T-helper 1 cell treated with Interleukin-12 subunit alpha and Interleukin-12 subunit beta and Interleukin-4 antibody, amounts not matched to agents 30 μg/mL and 1 μg/mL, for 36 hours (primary cell): ENCODE measurements around the gene CFAP20.
"Not testable (repeated sequence)": the region's sequence is repeated elsewhere in the genome, so short reads cannot be mapped to it uniquely, and the experiment has no call there.

Experiments
- H3K27ac Mint-ChIP-seq: one replicate; pipeline ENCODE4 v1.8.0; 2021; ENCODE audit warnings: mild to moderate bottlenecking, mixed read lengths
- H3K27me3 Mint-ChIP-seq: one replicate; pipeline ENCODE4 v1.8.0; 2021; ENCODE audit warnings: low read depth, mixed read lengths
- H3K36me3 Mint-ChIP-seq: one replicate; pipeline ENCODE4 v1.8.0; 2021; ENCODE audit warnings: low read depth, mixed read lengths
- H3K4me1 Mint-ChIP-seq: one replicate; pipeline ENCODE4 v1.8.0; 2021; ENCODE audit warnings: low read depth, mixed read lengths
- H3K4me3 Mint-ChIP-seq: one replicate; pipeline ENCODE4 v1.8.0; 2021; ENCODE audit warnings: mild to moderate bottlenecking, moderate library complexity, mixed read lengths
- H3K9me3 Mint-ChIP-seq: one replicate; pipeline ENCODE4 v1.8.0; 2021; ENCODE audit warnings: mixed read lengths

Gene CFAP20

GRCh38 chr16:58076514-58076913 lies 52.7 kb downstream of the CFAP20 start:
- no peaks in the 10 kb centered on the region for H3K36me3 Mint-ChIP-seq
- H3K4me1 Mint-ChIP-seq = no peaks in the 10 kb centered on the region
- no peak overlapping the region for H3K27ac Mint-ChIP-seq
- peaks cover 5% of the 10 kb centered on the region for H3K27me3 Mint-ChIP-seq
- no peak overlapping the region for H3K4me3 Mint-ChIP-seq
- peaks cover 4% of the 10 kb centered on the region for H3K9me3 Mint-ChIP-seq

- Mint-ChIP-seq H3K4me1 (no peaks in the 10 kb centered on the region), H3K9me3 (peaks cover 5% of the 10 kb centered on the region), H3K27ac (no peak overlapping the region), H3K36me3 (no peaks in the 10 kb centered on the region), H3K4me3 (no peak overlapping the region), H3K27me3 (peaks cover 5% of the 10 kb centered on the region)
These were observed 54.5 kb downstream of the CFAP20 start for GRCh38 chr16:58074657-58075056.

- H3K27me3 Mint-ChIP-seq, H3K4me1 Mint-ChIP-seq, H3K36me3 Mint-ChIP-seq, H3K4me3 Mint-ChIP-seq, H3K9me3 Mint-ChIP-seq, H3K27ac Mint-ChIP-seq: not testable (repeated sequence)
These were observed 56.1 kb downstream of the CFAP20 start for GRCh38 chr16:58073086-58073485.

GRCh38 chr16:58072134-58072533 lies 57.0 kb downstream of the CFAP20 start:
- H3K9me3 Mint-ChIP-seq, H3K27ac Mint-ChIP-seq, H3K27me3 Mint-ChIP-seq, H3K4me1 Mint-ChIP-seq, H3K4me3 Mint-ChIP-seq, H3K36me3 Mint-ChIP-seq: not testable (repeated sequence)

- Mint-ChIP-seq H3K9me3 (peaks cover 5% of the 10 kb centered on the region), H3K36me3 (no peaks in the 10 kb centered on the region), H3K27me3 (no peaks in the 10 kb centered on the region), H3K4me3 (no peak overlapping the region), H3K27ac (no peak overlapping the region), H3K4me1 (no peaks in the 10 kb centered on the region)
These were observed 58.6 kb downstream of the CFAP20 start for GRCh38 chr16:58070585-58070984.
